ENCODE results near the gene QPRT.
"Not testable (repeated sequence)": the region's sequence is repeated elsewhere in the genome, so short reads cannot be mapped to it uniquely, and the experiment has no call there.

The QPRT gene

GRCh38 chr16:29717113-29717512, 38.1 kb downstream of the QPRT start:
- no peak for DNase-seq (ENCODE audit: low read depth in 2 of 2)

- DNase-seq (ENCODE audit: low read depth in 2 of 2), result no peak
Measured at GRCh38 chr16:29719063-29719462, 40.1 kb downstream of the QPRT start.

GRCh38 chr16:29720703-29721102, 41.7 kb downstream of the QPRT start:
- DNase-seq (ENCODE audit: low read depth in 2 of 2), result no peak

- not testable (repeated sequence) for DNase-seq (ENCODE audit: low read depth in 2 of 2)
Measured at GRCh38 chr16:29721167-29721879, 42.3 kb downstream of the QPRT start.

DNA sequence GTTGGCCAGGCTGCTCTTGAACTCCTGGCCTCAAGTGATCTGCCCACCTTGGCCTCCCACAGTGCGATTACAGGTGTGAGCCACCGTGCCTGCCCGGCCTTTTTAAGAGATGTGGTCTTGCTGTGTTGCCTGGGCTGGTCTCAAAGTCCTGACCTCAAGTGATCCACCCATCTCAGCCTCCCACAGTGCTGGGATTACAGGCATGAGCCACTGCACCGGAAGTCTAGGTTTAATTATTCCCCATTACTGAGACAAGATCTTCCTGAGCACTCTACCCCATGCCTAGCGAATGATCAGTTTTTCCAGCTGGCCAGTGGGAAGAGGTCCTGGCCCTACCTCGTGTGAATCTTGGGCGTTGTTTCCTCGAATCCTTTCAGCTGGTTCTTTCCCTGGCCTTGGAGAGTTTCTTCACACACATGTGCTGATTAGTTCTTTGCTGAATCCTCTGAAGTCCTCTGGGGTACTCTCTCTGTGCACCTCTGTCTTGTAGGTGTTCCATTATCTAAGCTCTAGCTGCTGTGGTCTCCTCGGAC, 47.9 kb downstream of the QPRT start:
- DNase-seq (ENCODE audit: low read depth in 2 of 2), result no peak

- no peak for DNase-seq (ENCODE audit: low read depth in 2 of 2)
Measured at GRCh38 chr16:29727452-29727851, 48.5 kb downstream of the QPRT start.

- no peak for DNase-seq (ENCODE audit: low read depth in 2 of 2)
Measured at GRCh38 chr16:29729116-29729521, 50.1 kb downstream of the QPRT start.

DNA sequence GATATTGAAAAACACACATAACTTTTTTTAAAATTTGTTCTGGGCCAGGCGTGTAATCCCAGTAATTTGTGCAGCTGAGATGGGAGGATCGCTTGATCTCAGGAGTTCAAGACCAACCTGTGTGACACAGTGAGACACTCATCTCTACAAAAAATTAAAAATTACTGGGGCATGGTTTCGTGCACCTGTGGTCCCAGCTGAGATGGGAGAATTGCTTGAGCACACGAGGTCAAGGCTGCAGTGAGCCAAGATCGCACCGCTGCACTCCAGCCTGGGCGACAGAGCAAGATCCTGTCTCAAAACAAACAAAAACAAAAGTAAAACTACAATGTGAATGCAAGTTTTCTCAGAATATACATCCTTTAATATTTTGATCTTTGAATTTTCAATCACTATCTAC, 51.7 kb downstream of the QPRT start:
- no peak for DNase-seq (ENCODE audit: low read depth in 2 of 2)

DNA sequence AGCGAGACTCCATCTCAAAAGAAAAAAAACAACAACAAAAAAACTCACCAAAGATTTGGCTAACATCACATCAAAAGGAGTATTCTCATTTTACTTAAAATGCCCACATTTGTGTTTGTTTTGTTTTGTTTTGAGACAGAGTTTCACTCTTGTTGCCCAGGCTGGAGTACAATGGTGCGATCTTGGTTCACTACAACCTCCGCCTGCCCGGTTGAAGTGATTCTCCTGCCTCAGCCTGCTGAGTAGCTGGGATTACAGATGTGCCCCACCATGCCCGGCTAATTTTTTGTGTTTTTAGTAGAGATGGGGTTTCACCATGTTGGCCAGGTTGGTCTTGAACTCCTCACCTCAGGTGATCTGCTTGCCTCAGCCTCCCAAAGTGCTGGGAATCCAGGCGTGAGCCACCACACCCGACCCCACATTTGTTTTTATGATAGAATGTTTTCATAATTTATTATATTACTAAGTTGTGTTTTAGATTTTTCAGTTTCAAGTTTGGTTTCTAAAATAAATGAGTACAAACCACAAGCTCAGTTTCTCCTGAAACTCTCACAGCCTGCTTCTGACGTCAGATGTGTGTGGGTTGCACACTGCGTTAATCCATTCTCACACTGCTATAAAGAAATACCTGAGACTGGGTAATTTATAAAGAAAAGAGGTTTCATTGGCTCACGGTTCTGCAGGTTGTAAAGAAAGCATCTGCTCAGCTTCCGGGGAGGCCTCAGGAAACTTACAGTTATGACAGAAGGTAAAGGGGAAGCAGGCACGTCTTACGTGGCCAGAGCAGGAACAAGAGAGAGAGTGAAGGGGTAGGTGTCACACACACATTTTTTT, 53.0 kb downstream of the QPRT start:
- not testable (repeated sequence) for DNase-seq (ENCODE audit: low read depth in 2 of 2)

- no peak for DNase-seq (ENCODE audit: low read depth in 2 of 2)
Measured at GRCh38 chr16:29734786-29735185, 55.8 kb downstream of the QPRT start.

- DNase-seq (ENCODE audit: low read depth in 2 of 2), result no peak
Measured at GRCh38 chr16:29736112-29736511, 57.1 kb downstream of the QPRT start.

DNA sequence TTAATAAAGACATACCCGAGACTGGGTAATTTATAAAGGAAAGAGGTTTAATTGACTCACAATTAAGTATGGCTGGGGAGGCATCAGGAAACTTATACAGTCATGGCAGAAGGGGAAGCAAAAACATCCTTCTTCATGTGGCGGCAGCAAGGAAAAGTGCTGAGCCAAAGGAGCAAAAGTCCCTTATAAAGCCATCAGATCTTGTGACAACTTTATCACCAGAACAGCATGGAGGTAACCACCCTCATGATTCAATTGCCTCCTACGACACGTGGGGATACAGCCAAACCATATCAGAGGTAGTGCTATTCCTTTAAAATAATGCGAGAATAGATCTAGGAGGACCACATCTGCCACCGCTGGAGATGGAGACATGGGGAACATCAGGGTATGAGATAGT, 57.8 kb downstream of the QPRT start:
- DNase-seq (ENCODE audit: low read depth in 2 of 2), result no peak

- DNase-seq (ENCODE audit: low read depth in 2 of 2), result no peak
Measured at GRCh38 chr16:29737713-29738112, 58.7 kb downstream of the QPRT start.

DNA sequence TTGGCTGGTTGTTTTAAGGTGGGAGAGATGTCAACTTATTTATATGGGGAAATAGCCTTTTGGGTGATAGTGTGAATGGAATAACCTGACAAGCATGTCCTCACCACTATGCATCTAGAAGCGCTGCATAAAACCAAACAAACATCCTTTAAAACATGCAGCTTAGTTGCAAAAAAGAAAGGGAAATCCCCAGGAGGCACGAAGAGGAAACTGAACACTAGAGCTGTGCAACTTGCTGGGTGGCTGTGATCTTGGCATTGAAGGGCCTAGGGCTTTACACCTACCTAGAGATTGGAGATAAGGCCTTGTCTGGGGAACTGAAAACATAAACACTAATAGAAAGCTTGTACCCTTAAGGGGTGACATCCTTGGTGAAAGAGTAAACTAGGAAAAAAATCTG, 59.5 kb downstream of the QPRT start:
- no peak for DNase-seq (ENCODE audit: low read depth in 2 of 2)

DNA sequence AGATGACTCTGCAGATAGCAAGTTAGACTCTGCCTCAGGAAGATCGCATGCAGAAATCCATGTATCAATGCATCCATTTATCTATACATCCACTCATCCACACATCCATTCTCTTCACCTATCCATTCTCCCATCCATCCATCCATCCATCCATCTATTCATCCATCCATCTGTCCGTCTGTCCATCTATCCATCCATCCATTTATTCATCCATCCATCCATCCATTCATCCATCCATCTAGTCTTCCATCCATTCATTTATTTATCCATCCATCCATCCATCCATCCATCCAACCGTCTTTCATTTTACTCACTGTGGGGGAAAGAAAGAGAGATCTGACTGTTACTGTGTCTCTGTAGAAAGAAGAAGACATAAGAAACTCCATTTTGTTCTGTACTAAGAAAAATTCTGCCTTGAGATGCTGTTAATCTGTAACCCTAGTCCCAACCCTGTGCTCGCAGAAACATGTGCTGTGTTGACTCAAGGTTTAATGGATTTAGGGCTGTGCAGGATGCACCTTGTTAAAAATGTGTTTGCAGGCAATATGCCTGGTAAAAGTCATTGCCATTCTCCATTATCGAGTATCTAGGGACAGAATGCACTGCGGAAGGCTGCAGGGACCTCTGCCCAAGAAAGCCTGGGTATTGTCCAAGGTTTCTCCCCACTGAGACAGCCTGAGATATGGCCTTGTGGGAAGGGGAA, 61.1 kb downstream of the QPRT start:
- DNase-seq (ENCODE audit: low read depth in 2 of 2), result not testable (repeated sequence)

DNA sequence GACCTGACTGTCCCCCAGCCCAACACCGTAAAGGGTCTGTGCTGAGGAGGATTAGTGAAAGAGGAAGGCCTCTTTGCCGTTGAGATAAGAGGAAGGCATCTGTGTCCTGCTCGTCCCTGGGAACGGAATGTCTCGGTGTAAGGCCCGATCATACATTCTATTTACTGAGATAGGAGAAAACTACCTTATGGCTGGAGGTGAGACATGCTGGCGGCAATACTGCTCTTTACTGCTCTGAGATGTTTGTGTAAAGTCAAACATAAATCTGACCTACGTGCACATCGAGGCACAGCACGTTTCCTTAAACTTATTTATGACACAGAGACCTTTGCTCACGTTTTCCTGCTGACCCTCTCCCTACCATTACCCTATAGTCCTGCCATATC, 61.6 kb downstream of the QPRT start:
- DNase-seq (ENCODE audit: low read depth in 2 of 2), result not testable (repeated sequence)

- DNase-seq (ENCODE audit: low read depth in 2 of 2), result no peak
Measured at GRCh38 chr16:29742683-29743275, 63.8 kb downstream of the QPRT start.

DNA sequence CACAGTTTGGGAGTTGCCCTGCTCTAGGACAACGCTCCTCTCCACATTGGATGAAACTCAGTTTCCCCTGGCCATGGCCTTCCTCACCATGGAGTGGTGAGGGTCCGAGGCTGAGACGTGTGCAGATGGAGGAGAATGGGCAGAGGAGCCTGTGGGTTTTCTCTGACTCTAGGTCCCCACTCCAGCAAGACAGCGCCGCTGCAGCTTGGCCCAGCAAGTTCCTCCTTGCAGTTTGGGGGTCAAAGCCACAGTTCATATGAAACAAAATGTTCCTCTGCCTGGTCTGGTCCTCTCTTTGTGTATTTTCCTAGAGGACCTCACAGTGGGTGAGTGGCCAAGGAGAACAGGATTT, 64.5 kb downstream of the QPRT start:
- DNase-seq (ENCODE audit: low read depth in 2 of 2), result no peak

DNA sequence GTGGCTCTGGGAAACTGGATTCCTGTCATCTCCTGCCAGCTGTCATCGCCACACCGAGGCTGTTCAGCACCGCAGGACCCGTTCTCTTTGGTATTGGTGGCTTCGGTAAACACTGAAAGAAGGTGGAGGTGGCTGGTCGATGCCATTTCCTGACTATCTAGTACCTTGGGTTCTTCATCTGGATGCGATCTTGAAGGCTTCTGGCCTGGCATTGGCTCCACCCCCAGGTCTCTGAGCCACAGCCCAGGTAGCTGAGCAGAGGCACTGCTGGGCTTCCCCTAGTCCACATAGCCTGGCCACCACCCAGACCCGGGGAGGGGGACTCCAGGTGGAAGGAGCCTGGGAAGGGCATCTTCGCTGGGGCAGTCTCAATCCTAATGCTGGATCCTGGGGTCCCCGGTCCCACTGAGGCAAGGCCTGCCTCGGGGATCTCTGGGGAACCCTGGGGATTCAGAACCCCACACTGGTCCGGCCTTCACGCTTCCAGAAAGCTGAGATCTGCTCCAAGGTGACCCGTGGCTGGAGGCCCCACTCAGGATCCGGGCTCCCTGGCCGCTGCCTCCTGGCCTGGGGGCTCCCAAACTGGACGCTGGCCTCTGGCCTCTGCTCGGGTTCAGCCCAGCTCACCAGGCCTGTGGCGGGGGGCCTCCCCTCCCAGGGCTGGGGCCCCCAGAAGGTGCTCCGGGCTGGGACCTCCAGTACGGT, 65.0 kb downstream of the QPRT start:
- no peak for DNase-seq (ENCODE audit: low read depth in 2 of 2)

DNA sequence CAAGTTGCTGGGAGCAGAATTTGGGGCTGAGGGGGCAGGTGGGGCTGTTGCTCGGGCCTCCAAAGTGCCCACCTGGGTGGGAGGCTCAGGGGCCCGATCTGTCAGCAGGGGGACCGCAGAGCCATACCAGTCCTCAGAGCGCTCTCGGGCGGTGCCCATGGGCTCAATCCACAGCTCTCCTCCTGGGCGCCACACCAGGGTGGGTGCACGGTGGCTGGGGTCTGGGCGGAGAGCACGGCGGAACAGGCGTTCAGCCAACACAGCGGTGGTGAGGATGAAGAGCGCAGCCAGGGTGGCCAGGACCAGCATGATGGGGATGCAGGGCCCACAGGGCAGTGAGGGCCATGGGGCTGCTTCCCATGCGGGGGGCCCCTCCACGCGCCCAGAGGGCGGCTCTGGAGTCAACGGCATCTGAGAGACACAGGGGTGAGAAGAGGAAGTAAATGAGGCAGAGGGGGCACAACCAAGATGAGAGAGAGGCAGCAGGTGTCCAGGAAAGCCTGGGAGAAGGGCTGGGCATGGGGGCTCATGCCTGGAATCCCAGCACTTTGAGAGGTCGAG, 65.6 kb downstream of the QPRT start:
- no peak for DNase-seq (ENCODE audit: low read depth in 2 of 2)

Data from stimulated activated CD8-positive, alpha-beta memory T cell treated with anti-CD3 and anti-CD28 coated beads, Interleukin-7, amount 100 ng/mL, for 1 hour (primary cell).